Neural crest cell (in vitro differentiated cells): ENCODE results near the gene GGT6. TPM values are rescaled to one million over a fixed set of nuclear protein-coding genes. Genes with fewer than 3 reads are reported as not detected.
A peak's percentile ranks its signal among the peaks of the same experiment; 100 is the strongest.

Experiments used
- DNase-seq: peaks from one replicate; pipeline ENCODE4 v3.0.0; 2021; ENCODE audit warnings: low read depth, mixed read lengths, low spot score
- H3K27ac Mint-ChIP-seq: one replicate; pipeline ENCODE4 v1.8.0; 2021; ENCODE audit warnings: mild to moderate bottlenecking, mixed read lengths; ENCODE audit not compliant: unreplicated experiment
- H3K27me3 Mint-ChIP-seq: 2 replicates; pipeline ENCODE4 v1.8.0; 2021; ENCODE audit warnings: low read depth, mild to moderate bottlenecking, mixed read lengths
- H3K36me3 Mint-ChIP-seq: 2 replicates; pipeline ENCODE4 v1.8.0; 2021; ENCODE audit warnings: low read depth, mild to moderate bottlenecking, mixed read lengths
- H3K4me1 Mint-ChIP-seq: 2 replicates; pipeline ENCODE4 v1.8.0; 2021; ENCODE audit warnings: mixed read lengths
- H3K4me3 Mint-ChIP-seq: one replicate; pipeline ENCODE4 v1.8.0; 2021; ENCODE audit warnings: mild to moderate bottlenecking, mixed read lengths
- H3K9me3 Mint-ChIP-seq: 2 replicates; pipeline ENCODE4 v1.8.0; 2021; ENCODE audit warnings: mixed read lengths
- CTCF ChIP-seq: fragments of 200-600 bp; sonication (generic); conservative IDR thresholded peaks from 2 replicates; pipeline ENCODE4 v1.5.0; 2021; ENCODE audit warnings: antibody characterized with exemption, mild to moderate bottlenecking
- total RNA-seq: library from RNA; stranded (reverse); gene quantifications from 2 replicates; pipeline ENCODE4 v1.2.1, GENCODE V29; 2021

GGT6 gene
- total RNA-seq, 1 donor from 2014 or later = not detected

GRCh38 chr17:4562015-4562969 is 1.9 kb upstream of the GGT6 start:
- H3K4me1 Mint-ChIP-seq = peaks cover 13% of the 10 kb centered on the region
- no peaks in the 10 kb centered on the region for H3K9me3 Mint-ChIP-seq
- no peak for DNase-seq
- TF ChIP-seq CTCF = no peak
- H3K36me3 Mint-ChIP-seq = no peaks in the 10 kb centered on the region
- H3K27me3 Mint-ChIP-seq = peaks cover 16% of the 10 kb centered on the region
- no peak overlapping the region for H3K4me3 Mint-ChIP-seq
- H3K27ac Mint-ChIP-seq = no peak overlapping the region

- no peak for DNase-seq
- H3K27ac Mint-ChIP-seq = no peak overlapping the region
- no peak for TF ChIP-seq CTCF
Measured at GRCh38 chr17:4560837-4561256, 470 bp upstream of the GGT6 start.

GRCh38 chr17:4559966-4560365 is 411 bp downstream of the GGT6 start:
- no peak overlapping the region for H3K27ac Mint-ChIP-seq
- H3K27me3 Mint-ChIP-seq = peaks cover 16% of the 10 kb centered on the region
- H3K4me3 Mint-ChIP-seq = no peak overlapping the region
- DNase-seq = no peak
- H3K4me1 Mint-ChIP-seq = peaks cover 17% of the 10 kb centered on the region
- H3K9me3 Mint-ChIP-seq = no peaks in the 10 kb centered on the region
- no peak for TF ChIP-seq CTCF
- no peaks in the 10 kb centered on the region for H3K36me3 Mint-ChIP-seq

More at GRCh38 chr17:4560837-4561256, 470 bp upstream of the GGT6 start:
- Mint-ChIP-seq H3K27me3 (peaks cover 16% of the 10 kb centered on the region), H3K36me3 (no peaks in the 10 kb centered on the region), H3K4me1 (peaks cover 15% of the 10 kb centered on the region), H3K4me3 (peak overlapping the region; percentile 26), H3K9me3 (no peaks in the 10 kb centered on the region)

DNA sequence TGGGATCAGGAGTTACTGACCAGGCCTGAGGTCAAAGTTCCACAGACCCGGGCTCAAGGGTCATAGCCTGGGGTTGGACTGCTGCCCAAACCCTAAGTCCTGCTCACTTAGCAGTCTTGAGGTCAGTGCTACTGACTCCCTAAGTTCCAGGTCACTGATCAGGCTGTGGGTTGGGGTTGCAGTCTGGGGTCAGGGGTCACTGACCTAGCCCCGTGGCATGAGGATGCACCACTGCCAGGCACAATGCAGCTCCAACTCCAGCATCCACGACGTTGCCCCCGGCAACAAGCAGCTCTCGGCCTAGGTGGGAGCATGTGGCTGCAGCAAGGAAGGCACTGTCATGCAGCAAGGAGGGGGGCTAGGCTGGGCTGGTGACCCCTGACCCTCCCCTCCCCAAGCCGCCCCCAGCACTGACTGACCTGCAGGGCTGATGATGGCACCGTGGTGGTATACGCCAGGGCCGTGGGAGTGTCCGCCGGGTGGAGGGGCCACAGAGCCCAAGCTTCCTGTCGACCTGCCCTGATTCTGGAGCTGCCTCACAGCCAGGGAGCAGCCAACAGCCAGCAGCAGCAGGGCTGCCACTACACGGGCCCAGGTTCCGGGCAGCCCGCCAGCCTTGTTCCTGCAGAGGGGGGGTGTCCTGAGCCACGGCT is 1.1 kb downstream of the GGT6 start:
- no peaks in the 10 kb centered on the region for H3K36me3 Mint-ChIP-seq
- H3K27ac Mint-ChIP-seq = no peak overlapping the region
- no peak for DNase-seq
- H3K4me3 Mint-ChIP-seq = no peak overlapping the region
- peaks cover 16% of the 10 kb centered on the region for H3K27me3 Mint-ChIP-seq
- no peaks in the 10 kb centered on the region for H3K9me3 Mint-ChIP-seq
- peaks cover 23% of the 10 kb centered on the region for H3K4me1 Mint-ChIP-seq
- TF ChIP-seq CTCF = no peak

DNA sequence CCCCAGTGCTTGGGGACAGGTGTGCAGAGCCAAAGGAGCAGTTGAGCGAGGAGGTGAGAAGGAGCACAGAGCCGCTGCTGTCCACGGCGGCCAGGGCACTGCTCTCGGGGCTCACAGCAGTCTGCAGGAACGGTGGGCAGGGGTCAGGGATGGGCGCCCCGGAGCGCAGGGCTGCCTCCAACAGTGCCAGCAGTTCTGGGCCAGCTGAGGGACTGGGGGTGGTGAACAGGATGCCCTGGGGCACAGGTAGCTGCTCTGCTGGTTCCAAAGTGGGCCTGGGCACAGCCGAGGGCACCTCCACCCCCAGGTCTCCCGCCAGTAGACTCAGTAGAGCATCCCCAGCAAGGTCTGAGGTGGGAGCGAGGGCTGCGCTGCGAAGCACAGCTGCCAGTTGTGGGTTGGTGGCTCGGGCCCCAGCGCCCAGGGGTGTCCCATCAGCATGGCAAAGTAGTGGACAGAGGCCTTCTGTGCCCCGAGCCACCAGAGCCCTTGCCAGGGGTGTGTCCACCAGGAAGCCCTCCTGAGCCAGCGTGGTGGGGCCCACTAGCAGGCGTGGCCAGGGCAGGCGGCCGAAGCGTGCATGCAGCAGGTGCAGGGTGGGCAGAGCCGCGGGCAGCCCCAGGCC is 1.9 kb downstream of the GGT6 start:
- Mint-ChIP-seq H3K27me3 (peaks cover 16% of the 10 kb centered on the region), H3K4me3 (no peak overlapping the region), H3K36me3 (no peaks in the 10 kb centered on the region), H3K27ac (no peak overlapping the region), H3K4me1 (peaks cover 26% of the 10 kb centered on the region), H3K9me3 (no peaks in the 10 kb centered on the region)
- no peak for DNase-seq
- no peak for TF ChIP-seq CTCF
